HG02938 (cell line): ENCODE measurements around the gene RASAL3.

Experiments used
- ATAC-seq: cut with Tn5 transposase; IDR thresholded peaks from one replicate; pipeline ENCODE4 v1.9.1; 2021; ENCODE audit warnings: mild to moderate bottlenecking, moderate library complexity; ENCODE audit not compliant: unreplicated experiment

RASAL3 gene

GRCh38 chr19:15436012-15436825, 28.1 kb downstream of the RASAL3 start:
- ATAC-seq, result no peak

DNA sequence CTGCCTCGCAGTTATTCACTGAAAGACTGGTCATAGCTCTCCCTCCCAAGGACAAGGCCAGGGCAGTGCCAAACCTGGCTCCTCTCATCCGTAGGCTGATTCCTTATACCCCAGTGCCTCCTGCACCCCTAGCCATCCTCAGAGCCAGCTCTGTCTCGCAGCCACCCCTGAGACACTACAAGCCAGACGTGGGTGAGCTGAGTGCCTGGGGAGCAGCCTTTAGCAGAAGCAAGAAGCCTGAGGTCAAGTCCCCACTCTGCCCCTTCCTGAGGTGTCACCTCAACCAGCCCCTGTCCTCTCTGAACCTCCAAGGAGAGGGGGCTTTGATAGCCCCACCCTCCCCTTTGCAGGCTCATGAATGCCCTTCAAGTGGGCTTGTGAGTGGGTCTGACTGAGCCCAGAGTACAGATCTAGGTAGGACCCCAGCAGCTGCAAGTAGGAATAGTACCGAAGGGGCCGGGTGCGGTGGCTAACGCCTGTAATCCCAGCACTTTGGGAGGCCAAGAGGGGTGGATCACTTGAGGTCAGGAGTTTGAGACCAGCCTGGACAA, 30.8 kb downstream of the RASAL3 start:
- no peak for ATAC-seq

DNA sequence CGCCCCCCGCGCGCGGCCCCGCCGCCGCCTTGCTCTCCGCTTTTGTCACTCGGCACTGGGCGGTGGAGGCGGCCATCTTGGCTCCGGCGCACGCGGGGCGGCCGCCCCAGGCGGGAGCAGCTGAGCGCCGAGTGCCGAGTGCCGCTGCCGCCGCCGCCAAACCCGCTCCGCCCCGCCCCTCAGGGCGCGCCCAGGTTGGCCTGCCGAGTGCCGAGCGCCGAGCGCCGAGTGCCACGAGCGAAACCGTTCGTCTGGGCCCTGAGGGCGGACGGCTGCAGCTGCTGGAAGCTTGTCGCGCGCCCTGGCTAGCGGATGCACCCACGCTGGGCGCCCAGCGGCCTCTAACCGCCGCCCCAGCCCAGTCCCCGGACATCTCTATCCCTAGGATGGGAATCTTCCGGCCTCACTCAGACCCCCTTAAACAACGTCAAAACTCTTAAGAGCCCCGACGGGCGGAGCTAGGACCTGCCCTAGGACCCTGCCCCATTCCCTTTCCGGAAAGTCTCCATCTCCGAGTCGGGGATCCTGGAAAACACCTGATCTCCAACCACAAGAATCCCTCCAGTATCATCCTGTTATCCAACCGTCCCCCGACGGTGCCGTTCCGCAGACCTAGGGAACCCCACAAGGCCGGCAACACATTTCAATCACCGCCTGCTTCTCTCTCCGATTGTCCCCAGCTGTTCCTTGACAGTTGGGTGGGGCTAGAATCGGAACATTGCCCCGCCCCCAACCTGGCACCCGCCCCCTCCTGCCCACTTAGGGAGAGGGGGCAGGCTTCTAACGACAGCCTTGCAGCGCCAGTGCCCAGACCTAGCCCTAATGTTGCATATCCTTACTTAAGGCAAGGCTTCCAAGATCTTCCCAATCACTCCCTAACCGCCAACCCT, 31.5 kb downstream of the RASAL3 start:
- ATAC-seq, result no peak

GRCh38 chr19:15432018-15432494, 32.3 kb downstream of the RASAL3 start:
- no peak for ATAC-seq

DNA sequence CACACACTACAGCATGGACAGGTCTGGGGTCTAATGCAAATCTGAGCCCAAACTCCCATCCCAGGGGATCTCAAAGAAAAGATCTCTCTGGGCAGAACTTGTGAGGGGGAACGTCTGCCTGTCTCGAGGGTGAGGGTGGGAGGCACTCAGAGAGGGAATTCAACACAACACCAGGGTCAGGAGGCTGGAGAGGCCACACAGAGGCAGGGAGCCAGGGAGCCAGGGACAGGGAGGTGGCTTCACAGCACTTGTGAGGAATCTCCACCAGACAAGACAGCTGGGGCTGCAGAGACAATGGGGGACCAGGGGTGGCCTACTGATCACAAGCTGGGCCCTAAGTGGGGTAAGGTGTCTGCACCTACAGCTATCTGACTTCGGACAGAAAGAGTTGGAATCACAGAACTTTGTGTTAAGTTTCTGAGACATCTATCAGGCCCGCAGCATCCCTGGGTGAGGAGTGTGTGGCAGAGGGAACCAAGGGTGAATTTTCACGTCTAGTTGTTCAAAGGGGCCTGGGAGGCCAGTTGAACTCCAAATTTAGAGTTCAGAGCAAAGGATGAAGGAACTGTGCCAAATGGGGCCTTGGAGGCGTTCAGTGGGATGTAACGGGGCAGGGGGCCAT, 32.8 kb downstream of the RASAL3 start:
- no peak for ATAC-seq

DNA sequence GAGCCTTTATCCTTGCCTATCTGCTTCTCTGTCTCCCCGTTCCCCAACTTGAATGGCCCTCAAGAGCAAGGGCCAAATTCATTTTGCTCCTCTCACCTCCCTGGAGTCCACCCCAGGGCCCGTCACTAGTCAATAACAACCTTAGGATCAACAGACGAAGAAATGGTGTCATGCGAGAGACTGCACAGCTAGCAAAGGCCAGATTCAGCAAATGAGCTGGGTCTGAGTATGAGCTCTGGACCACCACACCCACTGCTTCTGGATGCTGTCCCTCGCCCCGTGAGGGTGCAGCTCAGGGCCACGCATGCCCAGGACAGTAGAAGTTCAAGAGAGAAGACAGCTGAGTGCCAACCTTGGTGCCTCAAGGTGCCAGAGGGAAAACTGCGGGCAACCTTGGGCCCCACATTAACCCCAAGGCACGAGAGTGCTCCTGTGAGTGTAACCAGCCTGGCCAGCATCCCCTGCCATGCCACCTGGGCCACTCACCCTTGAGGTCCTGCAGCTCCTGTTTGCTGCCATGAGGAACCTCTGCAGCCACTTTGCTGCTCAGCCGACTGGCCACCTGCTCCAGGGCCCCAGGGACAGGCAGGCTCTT, 33.7 kb downstream of the RASAL3 start:
- ATAC-seq, result no peak

DNA sequence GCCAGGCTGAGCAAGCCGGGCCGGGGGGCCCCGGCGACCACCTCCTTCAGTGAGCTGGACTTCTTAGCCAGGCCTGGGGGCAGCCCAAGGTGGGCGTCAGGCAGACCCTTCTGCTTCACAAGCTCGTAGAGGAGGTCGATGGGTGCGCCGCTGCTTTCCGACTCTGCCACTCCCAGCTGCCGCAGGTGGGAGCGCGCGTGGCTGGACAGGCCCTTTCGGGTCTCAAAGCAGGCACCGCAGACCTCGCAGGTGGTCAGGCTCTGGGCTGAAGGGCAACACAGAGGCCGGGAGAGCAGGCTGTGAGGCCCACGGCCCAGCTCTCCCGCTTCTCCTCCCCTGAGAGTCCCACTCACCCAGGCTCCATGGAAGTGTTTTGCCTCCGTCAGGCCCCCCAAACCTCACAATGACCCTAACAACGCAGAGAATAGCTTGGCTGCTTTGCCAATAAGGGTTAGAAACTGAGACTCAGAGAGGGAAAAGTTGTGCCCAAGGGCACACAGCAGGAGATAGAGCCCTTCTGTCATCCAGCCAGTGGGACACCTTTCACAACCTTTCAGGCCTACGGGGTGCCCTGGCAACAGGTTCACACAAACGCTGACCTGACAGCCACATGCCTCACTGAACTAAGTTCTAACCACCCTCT, 34.4 kb downstream of the RASAL3 start:
- no peak for ATAC-seq

DNA sequence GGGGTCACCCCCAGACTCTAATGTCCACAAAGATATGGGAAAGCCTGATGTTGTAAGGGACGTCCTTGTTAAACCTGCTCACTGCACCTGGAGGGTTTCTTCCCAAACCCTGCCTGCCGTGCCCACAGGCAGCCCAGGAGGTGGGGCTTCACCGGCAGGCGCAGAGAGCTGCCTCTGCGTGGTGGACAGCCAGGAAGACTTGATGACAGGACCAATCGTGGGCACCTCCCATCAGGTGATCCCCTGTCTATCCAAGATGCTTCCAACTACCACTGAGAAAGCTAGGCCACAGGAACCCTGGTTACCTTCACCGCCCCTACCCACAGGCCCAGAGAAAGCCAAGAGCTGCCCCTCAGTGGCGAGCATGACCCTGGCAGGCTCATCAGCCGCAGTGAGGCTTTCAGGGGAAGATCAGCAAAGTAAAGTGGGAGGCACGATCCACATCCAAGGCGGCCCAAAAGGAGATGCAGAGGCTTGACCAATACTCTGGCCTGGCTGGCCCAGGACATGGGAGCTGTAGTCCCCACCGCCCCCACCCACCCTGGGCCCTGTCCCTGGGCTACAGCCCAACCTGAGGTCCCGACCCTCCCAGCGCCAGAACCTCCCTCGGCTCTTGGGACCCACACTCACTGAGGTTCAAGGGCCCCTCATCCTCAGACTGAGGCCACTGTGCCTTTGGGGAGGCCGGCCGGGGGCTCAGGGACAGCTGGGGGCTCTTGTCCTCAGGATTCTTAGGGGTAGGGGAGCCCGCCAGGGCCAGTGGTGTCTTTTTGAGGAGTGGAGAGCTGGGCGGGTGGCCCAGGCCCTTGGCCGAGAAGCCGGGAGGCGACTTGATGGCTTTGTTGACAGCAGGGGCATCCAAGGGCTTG, 35.2 kb downstream of the RASAL3 start:
- no peak for ATAC-seq

DNA sequence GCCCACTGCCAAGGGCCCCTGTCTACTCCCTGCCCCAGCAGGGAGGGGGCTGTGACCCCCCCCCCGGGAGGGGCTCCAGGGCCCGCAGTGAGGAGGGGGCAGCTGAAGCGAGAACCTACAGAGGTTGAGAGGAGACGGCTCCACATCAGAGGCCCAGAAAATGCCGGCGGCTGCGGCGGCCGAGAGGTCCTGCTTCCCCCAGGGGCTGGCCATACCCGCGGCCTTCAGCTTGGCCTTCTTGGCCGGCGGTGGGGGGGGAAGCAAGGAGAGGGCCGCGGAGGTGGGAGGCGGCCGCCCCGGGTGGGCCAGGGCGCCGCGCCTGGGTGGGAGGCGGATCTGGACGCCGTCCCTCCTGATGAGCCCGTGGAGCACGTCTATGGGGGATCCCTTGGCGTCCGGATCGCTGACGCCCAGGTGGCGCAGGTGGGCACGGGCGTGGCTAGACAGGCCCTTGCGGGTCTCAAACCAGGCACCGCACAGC, 36.3 kb downstream of the RASAL3 start:
- no peak for ATAC-seq

- ATAC-seq, result no peak
Observed at GRCh38 chr19:15427350-15427700, 37.0 kb downstream of the RASAL3 start.

- ATAC-seq, result no peak
Observed at GRCh38 chr19:15426485-15427349, 37.6 kb downstream of the RASAL3 start.

DNA sequence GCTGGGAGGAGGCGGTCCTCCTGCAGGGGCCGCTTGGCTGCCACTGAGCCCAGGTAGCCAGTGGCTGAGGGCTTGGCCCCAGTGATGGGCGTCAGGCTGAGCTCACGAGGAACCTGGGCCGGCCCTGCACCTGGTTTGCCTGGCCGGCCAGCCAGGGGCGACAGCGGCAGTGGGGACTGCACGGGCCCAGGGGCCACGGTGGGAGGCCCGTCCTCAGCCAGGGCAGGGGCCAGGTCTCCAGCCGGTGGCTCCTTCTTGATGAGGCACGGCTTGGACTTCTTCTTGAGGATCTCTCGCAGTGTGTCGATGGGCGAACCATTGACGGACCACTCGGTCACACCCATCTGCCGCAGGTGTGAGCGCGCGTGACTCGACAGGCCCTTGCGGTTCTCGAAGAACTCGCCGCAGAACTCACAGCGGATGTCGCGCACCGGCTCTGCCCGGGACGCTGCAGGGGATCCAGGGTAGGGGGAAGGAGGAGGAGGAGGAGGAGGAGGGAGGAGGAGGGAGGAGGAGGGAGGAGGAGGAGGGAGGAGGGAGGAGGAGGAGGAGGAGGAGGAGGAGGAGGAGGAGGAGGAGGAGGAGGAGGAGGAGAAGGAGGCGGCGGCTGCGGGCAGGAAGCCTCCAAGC, 38.9 kb downstream of the RASAL3 start:
- no peak for ATAC-seq

DNA sequence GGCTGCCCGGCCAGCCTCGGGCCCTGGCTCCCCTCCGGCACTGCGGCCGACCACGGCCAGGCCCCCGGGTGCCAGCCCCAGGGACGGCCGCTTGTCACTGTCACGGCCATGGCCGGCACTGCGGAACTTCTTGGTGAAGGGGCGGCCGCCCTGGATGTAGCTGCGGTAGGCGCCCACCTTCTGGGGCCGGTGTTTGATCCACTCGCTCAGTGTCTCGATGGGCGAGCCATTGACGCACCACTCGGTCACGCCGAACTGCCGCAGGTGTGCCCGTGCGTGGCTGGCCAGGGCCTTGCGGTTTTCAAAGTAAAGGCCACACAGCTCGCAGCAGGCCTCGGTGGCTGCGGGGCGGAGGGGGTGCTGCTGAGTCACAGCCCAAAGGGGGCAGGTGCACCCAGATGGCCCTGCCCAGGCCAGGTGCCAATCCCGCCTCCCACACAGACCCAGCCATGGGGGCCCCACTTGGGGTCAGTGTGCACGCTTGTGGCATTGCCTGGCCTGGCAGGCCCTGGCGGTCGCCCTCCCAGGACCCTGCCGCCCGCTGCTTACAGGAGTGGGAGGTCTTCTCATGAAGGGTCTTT, 39.6 kb downstream of the RASAL3 start:
- ATAC-seq, result no peak

DNA sequence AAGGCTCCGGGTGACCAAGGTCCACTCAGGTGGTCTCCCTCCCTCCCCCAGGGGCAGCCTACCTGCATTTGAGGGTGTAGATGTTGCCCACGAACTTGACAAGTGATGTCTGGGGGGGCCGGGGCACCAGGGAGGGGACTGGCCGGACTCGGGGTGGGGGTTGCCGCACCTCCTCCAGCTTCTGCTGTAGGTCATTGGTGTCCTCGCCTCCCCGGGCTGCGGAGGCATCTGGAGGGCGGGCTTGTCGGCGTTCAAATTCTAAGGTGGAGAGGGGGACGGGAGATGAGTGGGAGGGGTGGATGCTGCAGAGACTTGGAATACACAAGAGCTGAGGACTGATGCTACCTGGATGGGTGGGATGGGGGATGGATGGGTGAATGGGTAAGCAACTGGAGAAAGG, 40.2 kb downstream of the RASAL3 start:
- ATAC-seq, result no peak

DNA sequence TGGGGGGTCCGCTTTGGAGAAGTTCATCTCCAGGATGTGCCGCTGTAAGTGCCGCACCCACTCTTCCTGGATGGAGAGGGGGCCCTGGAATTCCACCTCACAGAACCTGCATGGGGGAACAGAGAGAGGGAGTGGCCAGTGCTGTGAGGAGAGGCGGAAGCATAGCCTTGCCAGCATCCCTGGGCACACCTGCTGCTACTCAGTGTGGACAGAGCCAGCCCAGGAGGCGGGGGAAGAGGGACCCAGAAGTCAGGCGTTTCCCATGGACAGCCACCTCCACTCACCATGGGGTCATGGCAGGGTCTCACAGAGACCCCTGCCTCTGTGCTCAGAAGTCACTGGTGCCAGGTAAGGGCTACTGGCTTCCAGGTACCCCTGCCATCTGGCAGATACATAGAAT, 41.2 kb downstream of the RASAL3 start:
- ATAC-seq, result no peak

- ATAC-seq, result no peak
Observed at GRCh38 chr19:15422296-15423075, 41.9 kb downstream of the RASAL3 start.
